ENCODE data around the gene NXT1. TPM values are rescaled to one million over a fixed set of nuclear protein-coding genes. Genes with fewer than 3 reads are reported as not detected.

The NXT1 gene
- total and polyA plus RNA-seq, 2 donors from 2014 or later, result 17.6 to 21.4 TPM

GRCh38 chr20:23401051-23401450 lies 50.5 kb downstream of the NXT1 start:
- DNase-seq, result no peak
- H3K4me3 ChIP-seq (ENCODE audit: low read length in 3 of 3), result no peak overlapping the region
- FAIRE-seq, result no peak
- H3K27ac ChIP-seq (ENCODE audit: low read depth in 2 of 2, low read length in 2 of 2), result peak overlapping the region in 1 of 2 donors; percentile 14
- intact Hi-C loops (cut with DNase I), result no loop called here
- H3K4me1 ChIP-seq (ENCODE audit: control insufficient read depth in 2 of 3, insufficient read depth in 2 of 3, low read depth in 1 of 3, low read length in 3 of 3), result peaks cover 0 to 5% (median 1%) of the 10 kb centered on the region in 3 donors
- H3K36me3 ChIP-seq (ENCODE audit: control insufficient read depth in 2 of 3, insufficient read depth in 3 of 3, low read length in 3 of 3), result peaks cover 0 to 2% (median 0%) of the 10 kb centered on the region in 3 donors
- no peaks in the 10 kb centered on the region for H3K9me3 ChIP-seq (ENCODE audit: control insufficient read depth in 2 of 3, insufficient read depth in 1 of 3, low read length in 3 of 3)
- TF ChIP-seq, protein P1, sequence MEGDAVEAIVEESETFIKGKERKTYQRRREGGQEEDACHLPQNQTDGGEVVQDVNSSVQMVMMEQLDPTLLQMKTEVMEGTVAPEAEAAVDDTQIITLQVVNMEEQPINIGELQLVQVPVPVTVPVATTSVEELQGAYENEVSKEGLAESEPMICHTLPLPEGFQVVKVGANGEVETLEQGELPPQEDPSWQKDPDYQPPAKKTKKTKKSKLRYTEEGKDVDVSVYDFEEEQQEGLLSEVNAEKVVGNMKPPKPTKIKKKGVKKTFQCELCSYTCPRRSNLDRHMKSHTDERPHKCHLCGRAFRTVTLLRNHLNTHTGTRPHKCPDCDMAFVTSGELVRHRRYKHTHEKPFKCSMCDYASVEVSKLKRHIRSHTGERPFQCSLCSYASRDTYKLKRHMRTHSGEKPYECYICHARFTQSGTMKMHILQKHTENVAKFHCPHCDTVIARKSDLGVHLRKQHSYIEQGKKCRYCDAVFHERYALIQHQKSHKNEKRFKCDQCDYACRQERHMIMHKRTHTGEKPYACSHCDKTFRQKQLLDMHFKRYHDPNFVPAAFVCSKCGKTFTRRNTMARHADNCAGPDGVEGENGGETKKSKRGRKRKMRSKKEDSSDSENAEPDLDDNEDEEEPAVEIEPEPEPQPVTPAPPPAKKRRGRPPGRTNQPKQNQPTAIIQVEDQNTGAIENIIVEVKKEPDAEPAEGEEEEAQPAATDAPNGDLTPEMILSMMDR (IDR thresholded peaks at IDR 0.05; ENCODE audit: borderline replicate concordance, extremely low read depth, insufficient read depth), result no peak
- no peak overlapping the region for H3K9ac ChIP-seq (ENCODE audit: low read length in 3 of 3)
- H3K27me3 ChIP-seq (ENCODE audit: control insufficient read depth, insufficient read depth, low read length), result no peaks in the 10 kb centered on the region

DNA sequence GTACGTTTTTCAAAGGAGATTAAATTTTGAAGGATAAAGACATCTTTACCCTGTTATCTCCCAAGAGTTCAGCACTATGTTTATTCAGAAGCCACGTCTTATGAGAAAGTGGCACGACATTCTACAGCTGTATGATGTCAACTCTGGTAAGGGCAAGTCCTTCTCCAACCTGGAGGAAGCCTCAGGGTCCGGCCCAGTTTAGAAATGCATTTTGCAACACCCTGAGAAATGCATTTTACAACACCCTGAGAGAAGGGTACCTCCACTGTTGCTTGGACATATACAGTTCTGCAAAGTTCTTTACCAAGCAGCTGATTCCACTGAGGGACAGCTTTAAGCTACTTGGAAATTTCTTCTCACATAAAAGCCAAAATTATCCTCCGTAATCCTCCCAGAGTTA lies 53.2 kb downstream of the NXT1 start:
- FAIRE-seq, result no peak
- intact Hi-C loops (cut with DNase I), result no loop called here
- TF ChIP-seq, protein P1 (IDR thresholded peaks at IDR 0.05; ENCODE audit: borderline replicate concordance, extremely low read depth, insufficient read depth), result no peak

DNA sequence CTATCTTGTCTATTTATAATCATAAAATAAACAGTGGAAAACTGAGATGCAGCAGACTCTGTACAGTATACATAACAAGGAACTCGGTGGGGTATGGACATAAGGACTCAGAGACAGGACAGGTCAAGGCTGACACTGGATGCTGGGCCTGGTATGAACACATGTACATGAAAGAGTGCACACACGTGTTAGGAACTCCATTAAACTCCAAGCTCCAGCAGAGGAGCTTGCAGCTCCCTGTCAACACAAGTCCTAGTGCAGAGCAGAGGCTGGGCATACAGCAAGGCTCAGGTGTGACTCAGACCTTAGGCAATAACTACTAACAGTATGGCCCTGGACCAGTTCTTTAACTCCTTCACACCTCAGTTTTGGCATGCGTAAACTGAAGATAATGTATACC lies 53.6 kb downstream of the NXT1 start:
- FAIRE-seq, result no peak
- Histone ChIP-seq H3K36me3 (ENCODE audit: control insufficient read depth in 2 of 3, insufficient read depth in 3 of 3, low read length in 3 of 3) (peaks cover 0 to 2% (median 0%) of the 10 kb centered on the region in 3 donors), H3K4me3 (ENCODE audit: low read length in 3 of 3) (no peak overlapping the region), H3K9me3 (ENCODE audit: control insufficient read depth in 2 of 3, insufficient read depth in 1 of 3, low read length in 3 of 3) (no peaks in the 10 kb centered on the region), H3K27me3 (ENCODE audit: control insufficient read depth, insufficient read depth, low read length) (no peaks in the 10 kb centered on the region), H3K9ac (ENCODE audit: low read length in 3 of 3) (no peak overlapping the region), H3K4me1 (ENCODE audit: control insufficient read depth in 2 of 3, insufficient read depth in 2 of 3, low read depth in 1 of 3, low read length in 3 of 3) (peaks cover 0 to 12% (median 5%) of the 10 kb centered on the region in 3 donors), H3K27ac (ENCODE audit: low read depth in 2 of 2, low read length in 2 of 2) (no peak overlapping the region)
- intact Hi-C loops (cut with DNase I), result no loop called here
- TF ChIP-seq, protein P1 (IDR thresholded peaks at IDR 0.05; ENCODE audit: borderline replicate concordance, extremely low read depth, insufficient read depth), result no peak
- no peak for DNase-seq

More for the DNA sequence above, 53.2 kb downstream of the NXT1 start:
- H3K27ac ChIP-seq (ENCODE audit: low read depth in 2 of 2, low read length in 2 of 2), result no peak overlapping the region
- H3K9ac ChIP-seq (ENCODE audit: low read length in 3 of 3), result no peak overlapping the region
- DNase-seq, result no peak
- H3K9me3 ChIP-seq (ENCODE audit: control insufficient read depth in 2 of 3, insufficient read depth in 1 of 3, low read length in 3 of 3), result no peaks in the 10 kb centered on the region
- H3K4me3 ChIP-seq (ENCODE audit: low read length in 3 of 3), result no peak overlapping the region
- peaks cover 0 to 12% (median 5%) of the 10 kb centered on the region in 3 donors for H3K4me1 ChIP-seq (ENCODE audit: control insufficient read depth in 2 of 3, insufficient read depth in 2 of 3, low read depth in 1 of 3, low read length in 3 of 3)
- H3K27me3 ChIP-seq (ENCODE audit: control insufficient read depth, insufficient read depth, low read length), result no peaks in the 10 kb centered on the region
- H3K36me3 ChIP-seq (ENCODE audit: control insufficient read depth in 2 of 3, insufficient read depth in 3 of 3, low read length in 3 of 3), result peaks cover 0 to 2% (median 0%) of the 10 kb centered on the region in 3 donors

Other genes with a start within 250 kb of the NXT1 start
- gene GZF1, start 11.4 kb downstream of the NXT1 start, total RNA-seq, result 14.1 TPM
- 7.7 TPM for gene GZF1, start 11.4 kb downstream of the NXT1 start, polyA plus RNA-seq (ENCODE audit: insufficient read depth, low read depth, low replicate concordance)
- gene NAPB, start 70.7 kb downstream of the NXT1 start, total RNA-seq, result 9.6 TPM
- gene NAPB, start 70.7 kb downstream of the NXT1 start, polyA plus RNA-seq (ENCODE audit: insufficient read depth, low read depth, low replicate concordance), result 5.3 TPM
- not detected for gene CSTL1, start 88.9 kb downstream of the NXT1 start, total RNA-seq
- gene CSTL1, start 88.9 kb downstream of the NXT1 start, polyA plus RNA-seq (ENCODE audit: insufficient read depth, low read depth, low replicate concordance), result not detected
- gene CST11, start 102.1 kb downstream of the NXT1 start, total RNA-seq, result not detected
- gene CST11, start 102.1 kb downstream of the NXT1 start, polyA plus RNA-seq (ENCODE audit: insufficient read depth, low read depth, low replicate concordance), result not detected
- not detected for gene CST8, start 140.3 kb downstream of the NXT1 start, total RNA-seq
- not detected for gene CST8, start 140.3 kb downstream of the NXT1 start, polyA plus RNA-seq (ENCODE audit: insufficient read depth, low read depth, low replicate concordance)
- not detected for gene CST9L, start 217.7 kb downstream of the NXT1 start, total RNA-seq
- gene CST9L, start 217.7 kb downstream of the NXT1 start, polyA plus RNA-seq (ENCODE audit: insufficient read depth, low read depth, low replicate concordance), result not detected